ENCODE results near the gene EARS2. TPM values are rescaled to one million over a fixed set of nuclear protein-coding genes. Genes with fewer than 3 reads are reported as not detected.
A peak's percentile ranks its signal among the peaks of the same experiment; 100 is the strongest.

Gene EARS2
- total RNA-seq, 1 donor from 2014 or later, result 27.9 TPM

- peaks cover 38% of the 10 kb centered on the region for H3K36me3 ChIP-seq (ENCODE audit: control insufficient read depth, insufficient read depth, low read length)
- no peak for DNase-seq (ENCODE audit: low read depth)
- H3K4me3 ChIP-seq (ENCODE audit: low read depth, low read length), result no peak overlapping the region
- H3K27me3 ChIP-seq (ENCODE audit: control insufficient read depth, insufficient read depth, low read length), result no peaks in the 10 kb centered on the region
- TF ChIP-seq CTCF (IDR thresholded peaks at IDR 0.05; ENCODE audit: insufficient read depth, low read length, severe bottlenecking), result no peak
- no peak for FAIRE-seq
These were observed 6.0 kb upstream of the EARS2 start for GRCh38 chr16:23563186-23563585.

GRCh38 chr16:23562505-23562904 lies 5.4 kb upstream of the EARS2 start:
- Histone ChIP-seq H3K27me3 (ENCODE audit: control insufficient read depth, insufficient read depth, low read length) (no peaks in the 10 kb centered on the region), H3K36me3 (ENCODE audit: control insufficient read depth, insufficient read depth, low read length) (peaks cover 34% of the 10 kb centered on the region), H3K4me3 (ENCODE audit: low read depth, low read length) (no peak overlapping the region)
- TF ChIP-seq CTCF (IDR thresholded peaks at IDR 0.05; ENCODE audit: insufficient read depth, low read length, severe bottlenecking), result no peak
- no peak for DNase-seq (ENCODE audit: low read depth)
- FAIRE-seq, result no peak

- H3K4me3 ChIP-seq (ENCODE audit: low read depth, low read length), result no peak overlapping the region
These were observed 4.4 kb upstream of the EARS2 start for GRCh38 chr16:23561586-23561985.

GRCh38 chr16:23557779-23558702 lies 891 bp upstream of the EARS2 start:
- FAIRE-seq, result no peak
- H3K36me3 ChIP-seq (ENCODE audit: control insufficient read depth, insufficient read depth, low read length), result peaks cover 18% of the 10 kb centered on the region
- TF ChIP-seq CTCF (IDR thresholded peaks at IDR 0.05; ENCODE audit: insufficient read depth, low read length, severe bottlenecking), result no peak

More at GRCh38 chr16:23561586-23561985, 4.4 kb upstream of the EARS2 start:
- DNase-seq (ENCODE audit: low read depth), result no peak
- FAIRE-seq, result no peak
- Histone ChIP-seq H3K27me3 (ENCODE audit: control insufficient read depth, insufficient read depth, low read length) (no peaks in the 10 kb centered on the region), H3K36me3 (ENCODE audit: control insufficient read depth, insufficient read depth, low read length) (peaks cover 27% of the 10 kb centered on the region)
- no peak for TF ChIP-seq CTCF (IDR thresholded peaks at IDR 0.05; ENCODE audit: insufficient read depth, low read length, severe bottlenecking)

GRCh38 chr16:23554536-23554935 lies 2.6 kb downstream of the EARS2 start:
- TF ChIP-seq CTCF (IDR thresholded peaks at IDR 0.05; ENCODE audit: insufficient read depth, low read length, severe bottlenecking), result no peak
- no peaks in the 10 kb centered on the region for H3K27me3 ChIP-seq (ENCODE audit: control insufficient read depth, insufficient read depth, low read length)
- no peak for FAIRE-seq

More at GRCh38 chr16:23557779-23558702, 891 bp upstream of the EARS2 start:
- Histone ChIP-seq H3K4me3 (ENCODE audit: low read depth, low read length) (peak overlapping the region; percentile 87), H3K27me3 (ENCODE audit: control insufficient read depth, insufficient read depth, low read length) (no peaks in the 10 kb centered on the region)
- peak; percentile 25 for DNase-seq (ENCODE audit: low read depth)

More at GRCh38 chr16:23554536-23554935, 2.6 kb downstream of the EARS2 start:
- no peak for DNase-seq (ENCODE audit: low read depth)
- H3K36me3 ChIP-seq (ENCODE audit: control insufficient read depth, insufficient read depth, low read length), result peaks cover 11% of the 10 kb centered on the region
- H3K4me3 ChIP-seq (ENCODE audit: low read depth, low read length), result no peak overlapping the region
